Cardiac fibroblast (primary cell): ENCODE data around the gene ALDH1L1.

ENCODE experiments used
- DNase-seq, 2 donors: peaks; one replicate each; pipeline versions ENCODE4 v3.0.0 to v3.0.0-alpha.2; 2010; ENCODE audit warnings: low read depth in 2 of 2
- H3K4me3 ChIP-seq, 2 donors: replicated peaks in 1 of 2; 1 replicate in 1 of 2; 2 replicates in 1 of 2; pipeline ENCODE4 v1.5.1; 2011; ENCODE audit warnings: low read depth in 2 of 2, low read length in 2 of 2, mild to moderate bottlenecking in 2 of 2, moderate library complexity in 1 of 2
- CTCF ChIP-seq: IDR thresholded peaks from one replicate; pipeline ENCODE4 v1.5.1; 2011; ENCODE audit warnings: low read depth, mild to moderate bottlenecking, low read length, inconsistent platforms

The ALDH1L1 gene

GRCh38 chr3:126121632-126122031 lies 58.8 kb downstream of the ALDH1L1 start:
- TF ChIP-seq CTCF = no peak
- no peak overlapping the region for H3K4me3 ChIP-seq
- no peak for DNase-seq

DNA sequence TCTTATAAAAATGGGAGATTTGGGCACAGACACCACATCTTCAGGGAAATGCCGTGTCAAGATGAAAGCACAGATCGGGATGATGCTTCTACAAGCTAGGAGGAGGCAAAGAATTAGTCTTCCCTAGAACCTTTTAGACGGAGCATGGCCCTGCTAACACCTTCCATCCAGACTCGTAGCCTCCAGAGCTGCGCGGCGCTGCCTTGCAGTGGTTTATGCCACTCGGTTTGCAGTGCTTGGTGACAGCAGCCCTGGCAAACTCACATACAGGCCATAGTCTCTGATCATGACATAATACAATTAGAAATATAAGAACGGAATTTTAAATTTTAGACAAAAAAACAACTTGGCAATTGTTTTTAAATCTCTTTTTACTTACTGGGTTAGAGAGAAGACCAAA lies 59.3 kb downstream of the ALDH1L1 start:
- no peak for DNase-seq
- H3K4me3 ChIP-seq = no peak overlapping the region
- no peak for TF ChIP-seq CTCF

- H3K4me3 ChIP-seq = no peak overlapping the region
- no peak for TF ChIP-seq CTCF
- no peak for DNase-seq
These were observed 60.4 kb downstream of the ALDH1L1 start for GRCh38 chr3:126119976-126120375.

- DNase-seq = no peak
- TF ChIP-seq CTCF = no peak
- H3K4me3 ChIP-seq = no peak overlapping the region
These were observed 61.2 kb downstream of the ALDH1L1 start for GRCh38 chr3:126119008-126119675.

DNA sequence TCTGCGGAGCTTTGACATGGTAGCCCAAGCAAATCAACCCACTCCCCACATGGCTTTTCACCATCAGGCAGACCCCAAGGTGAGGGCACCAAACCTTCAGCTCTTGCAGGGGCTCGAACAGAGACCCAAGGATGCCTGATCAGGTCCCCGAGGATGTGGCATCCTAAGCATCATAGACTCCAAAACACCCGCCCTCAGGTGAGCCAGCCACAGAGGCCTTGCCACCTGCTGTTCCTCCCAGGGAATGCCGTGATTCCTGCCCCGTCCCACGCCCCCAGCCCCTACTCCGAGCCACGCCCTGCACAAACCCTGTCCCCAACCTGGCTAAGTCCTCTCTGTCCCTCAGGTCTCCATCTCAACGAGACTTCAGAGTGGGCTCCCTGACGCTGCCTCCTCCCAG lies 61.8 kb downstream of the ALDH1L1 start:
- no peak for DNase-seq
- no peak overlapping the region for H3K4me3 ChIP-seq
- TF ChIP-seq CTCF = no peak

GRCh38 chr3:126117786-126118185 lies 62.6 kb downstream of the ALDH1L1 start:
- TF ChIP-seq CTCF = no peak
- DNase-seq = no peak
- no peak overlapping the region for H3K4me3 ChIP-seq

DNA sequence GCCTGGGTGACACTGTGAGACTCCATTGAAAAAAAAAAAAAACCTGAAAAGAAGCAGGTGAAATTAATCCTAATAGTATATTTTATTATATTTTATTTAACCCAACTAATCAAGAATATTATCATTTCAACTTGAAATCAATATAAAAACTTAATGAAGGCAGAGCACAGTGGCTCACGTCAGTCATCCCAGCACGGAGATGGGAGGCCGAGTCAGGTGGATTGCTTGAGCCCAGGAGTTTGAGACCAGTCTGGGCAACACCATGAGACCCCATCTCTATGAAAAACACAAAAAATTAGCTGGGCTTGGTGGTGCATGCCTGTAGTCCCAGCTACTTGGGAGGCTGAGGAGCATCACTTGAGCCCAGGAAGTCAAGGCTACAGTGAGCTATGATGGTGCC lies 63.2 kb downstream of the ALDH1L1 start:
- H3K4me3 ChIP-seq = no peak overlapping the region
- DNase-seq = no peak
- TF ChIP-seq CTCF = no peak
